Common myeloid progenitor, CD34-positive (primary cell): ENCODE data around the gene S100A7A.
A peak's percentile ranks its signal among the peaks of the same experiment; 100 is the strongest.

ENCODE experiments used
- CTCF ChIA-PET: fragments of 350-600 bp; sonication (Branson Sonifier 250); formaldehyde crosslinking; loops from one replicate; lab custom pipeline; 2021; ENCODE audit warnings: antibody characterized with exemption; lab: Charles Lee
- POLR2A ChIA-PET: fragments of 350-600 bp; sonication (Branson Sonifier 250); formaldehyde crosslinking; loops from one replicate; lab custom pipeline; 2021; ENCODE audit warnings: antibody characterized with exemption; lab: Charles Lee
- DNase-seq, 3 donors: peaks; one replicate each; pipeline versions ENCODE4 v3.0.0 to v3.0.0-alpha.2; 2013
- H3K27ac ChIP-seq, 2 experiments: 1 replicate in 1 of 2; 2 replicates in 1 of 2; pipeline ENCODE4 v1.7.0; 2013; ENCODE audit warnings: inconsistent platforms in 2 of 2, low read length in 2 of 2, mild to moderate bottlenecking in 2 of 2, low read depth in 1 of 2, moderate library complexity in 1 of 2; ENCODE audit not compliant: severe bottlenecking in 2 of 2, insufficient read depth in 1 of 2, poor library complexity in 1 of 2
- H3K27me3 ChIP-seq, 5 experiments: replicated peaks in 2 of 5; 1 replicate in 3 of 5; 2 replicates in 2 of 5; pipeline versions ENCODE4 v1.6.1 to v1.7.0; 2013; ENCODE audit warnings: low read length in 4 of 5, mild to moderate bottlenecking in 2 of 5, moderate library complexity in 2 of 5, inconsistent platforms in 1 of 5; ENCODE audit not compliant: insufficient read depth in 5 of 5, control insufficient read depth in 4 of 5
- H3K36me3 ChIP-seq, 4 experiments: 1 replicate in 2 of 4; 2 replicates in 2 of 4; pipeline versions ENCODE4 v1.6.1 to v1.7.0; 2013; ENCODE audit warnings: low read length in 3 of 4, control low read depth in 1 of 4, mild to moderate bottlenecking in 1 of 4; ENCODE audit not compliant: control insufficient read depth in 4 of 4, insufficient read depth in 4 of 4
- H3K4me1 ChIP-seq, 4 experiments: 1 replicate in 3 of 4; 2 replicates in 1 of 4; pipeline versions ENCODE4 v1.6.1 to v1.7.1; 2013; ENCODE audit warnings: low read length in 3 of 4, mild to moderate bottlenecking in 3 of 4, control low read depth in 1 of 4, inconsistent platforms in 1 of 4, moderate library complexity in 1 of 4; ENCODE audit not compliant: control insufficient read depth in 4 of 4, insufficient read depth in 4 of 4; ENCODE audit errors: control extremely low read depth in 1 of 4
- H3K4me3 ChIP-seq, 7 experiments: 1 replicate in 4 of 7; 2 replicates in 3 of 7; pipeline versions ENCODE4 v1.5.1 to v1.7.0; 2013; ENCODE audit warnings: mild to moderate bottlenecking in 7 of 7, low read length in 6 of 7, moderate library complexity in 6 of 7, inconsistent platforms in 2 of 7, low read depth in 2 of 7, control low read depth in 1 of 7; ENCODE audit not compliant: insufficient read depth in 4 of 7, control insufficient read depth in 1 of 7; ENCODE audit errors: extremely low read depth in 1 of 7
- H3K9me3 ChIP-seq, 5 experiments: 1 replicate in 4 of 5; 2 replicates in 1 of 5; pipeline versions ENCODE4 v1.6.1 to v1.7.1; 2013; ENCODE audit warnings: low read length in 4 of 5, mild to moderate bottlenecking in 2 of 5, inconsistent platforms in 1 of 5, low read depth in 1 of 5, moderate library complexity in 1 of 5; ENCODE audit not compliant: control insufficient read depth in 4 of 5, insufficient read depth in 2 of 5; ENCODE audit errors: control extremely low read depth in 1 of 5
- WGBS: methylation state at CpG from one replicate; pipeline ENCODE4 v1.1.5; 2013; ENCODE audit not compliant: insufficient coverage; 5-methylcytosine and 5-hydroxymethylcytosine counted together

The S100A7A gene

DNA sequence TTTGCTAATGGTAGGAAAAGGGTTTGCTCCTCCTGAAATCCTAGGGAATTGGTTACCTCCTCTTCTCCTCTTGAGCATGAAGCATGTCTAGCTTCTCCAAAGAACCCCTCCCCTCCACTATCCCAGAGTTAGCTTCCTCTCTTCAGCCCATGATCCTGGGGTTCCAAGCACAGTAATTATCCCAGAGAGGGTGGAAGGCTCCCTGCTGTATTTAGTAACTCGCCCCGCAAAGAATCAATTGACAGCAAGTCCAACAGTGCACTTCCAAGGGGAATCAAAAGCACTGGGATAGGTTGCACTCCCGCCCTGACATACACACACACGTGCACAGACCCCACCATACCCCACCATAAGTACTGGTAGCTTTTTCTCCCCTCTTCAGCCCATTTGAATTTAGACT lies 28.5 kb upstream of the S100A7A start:
- ChIA-PET POLR2A (no interaction called here), CTCF (interaction anchor here (1.7 kb wide), 1 partner anchor 30 kb away, joined by 4 read pairs; the partner anchor contains the start of gene S100A9)
- H3K27me3 ChIP-seq, result no peaks in the 10 kb centered on the region
- 89% methylated on average over 4 of the region's 4 CpGs for WGBS
- peaks cover 11 to 60% (median 36%) of the 10 kb centered on the region in 4 experiments for H3K4me1 ChIP-seq
- H3K36me3 ChIP-seq, result no peaks in the 10 kb centered on the region
- H3K27ac ChIP-seq, result no peak overlapping the region
- H3K4me3 ChIP-seq, result no peak overlapping the region
- DNase-seq, result no peak
- H3K9me3 ChIP-seq, result peaks cover 0 to under 1% (median 0%) of the 10 kb centered on the region in 5 experiments

DNA sequence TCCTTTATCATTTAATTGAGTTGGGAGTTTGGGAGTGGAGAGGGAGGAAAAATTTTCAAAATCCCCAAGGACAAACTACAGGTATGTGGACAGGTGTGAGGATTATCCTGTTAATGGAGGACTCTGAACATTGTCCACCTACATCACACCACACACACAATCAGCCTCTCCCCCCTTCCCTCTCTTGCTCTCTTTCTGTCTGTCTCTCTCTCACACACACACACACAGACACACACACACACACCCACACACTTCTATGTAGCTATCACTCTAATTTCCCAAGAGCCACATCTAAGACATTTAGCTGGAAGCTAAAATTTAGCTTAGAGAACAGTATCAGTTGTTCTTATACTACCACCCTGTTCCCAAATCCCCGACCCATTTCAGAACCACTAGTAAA lies 26.9 kb upstream of the S100A7A start:
- POLR2A ChIA-PET, result no interaction called here
- Histone ChIP-seq H3K9me3 (no peaks in the 10 kb centered on the region), H3K27me3 (no peaks in the 10 kb centered on the region), H3K4me3 (peak overlapping the region in 1 of 7 experiments; percentile 32), H3K4me1 (peaks cover 11 to 60% (median 36%) of the 10 kb centered on the region in 4 experiments), H3K36me3 (no peaks in the 10 kb centered on the region), H3K27ac (no peak overlapping the region)
- DNase-seq, result no peak
- WGBS, result no CpG with 5 or more reads among the region's 1 CpG
- CTCF ChIA-PET, result interaction anchor here (1.4 to 2.9 kb wide), 5 partner anchors 14 to 41 kb away, joined by 4 to 12 read pairs (median 6); partner anchors contain the start of genes PGLYRP4 and S100A9

DNA sequence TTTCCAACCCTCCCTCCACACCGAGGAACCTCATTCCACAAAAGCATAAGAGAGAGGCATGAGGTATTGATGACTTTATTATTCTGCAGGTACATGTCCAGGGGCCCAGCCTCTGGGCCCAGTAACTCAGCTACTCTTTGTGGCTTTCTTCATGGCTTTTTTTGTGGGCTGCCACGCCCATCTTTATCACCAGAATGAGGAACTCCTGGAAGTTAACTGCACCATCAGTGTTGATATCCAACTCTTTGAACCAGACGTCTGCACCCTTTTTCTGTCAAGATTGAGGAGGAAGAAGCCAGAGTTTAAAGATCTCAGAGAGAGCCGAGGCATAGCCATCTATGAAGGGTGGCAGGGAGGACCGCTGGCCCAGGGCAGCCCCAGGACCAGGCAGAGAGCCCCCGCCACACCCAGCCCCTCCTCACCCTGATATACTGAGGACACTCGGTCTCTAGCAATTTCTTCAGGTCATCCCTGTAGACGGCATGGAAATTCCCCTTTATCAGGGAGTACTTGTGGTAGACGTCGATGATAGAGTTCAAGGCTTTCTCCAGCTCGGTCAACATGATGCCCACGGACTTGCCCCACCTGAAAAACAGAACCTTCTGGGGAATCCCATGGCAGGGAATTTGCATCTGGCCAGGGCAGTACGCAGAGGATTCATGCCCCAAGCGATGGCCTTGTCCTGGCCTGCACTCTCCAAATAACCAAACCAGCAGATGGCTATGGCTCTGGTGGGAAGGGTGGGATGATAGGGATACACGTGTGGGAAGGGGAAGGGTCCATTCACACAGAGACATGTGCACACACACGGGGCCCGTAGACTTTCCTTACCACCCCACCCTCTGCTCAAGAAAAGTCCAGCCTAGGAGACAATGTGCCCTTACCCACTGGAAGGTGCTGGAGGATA lies 26.1 kb upstream of the S100A7A start:
- DNase-seq, result peak; percentile 14 to 60 (median 54)
- ChIA-PET CTCF (interaction anchor here (0.9 to 2.9 kb wide), 6 partner anchors 13 to 42 kb away, joined by 3 to 12 read pairs (median 6); partner anchors contain the start of genes PGLYRP4 and S100A9), POLR2A (no interaction called here)
- Histone ChIP-seq H3K4me3 (peak overlapping the region in 3 of 7 experiments; percentile 16 to 37 (median 31)), H3K36me3 (no peaks in the 10 kb centered on the region), H3K9me3 (no peaks in the 10 kb centered on the region), H3K4me1 (peaks cover 11 to 55% (median 32%) of the 10 kb centered on the region in 4 experiments), H3K27ac (no peak overlapping the region), H3K27me3 (no peaks in the 10 kb centered on the region)
- 70% methylated on average over 10 of the region's 17 CpGs for WGBS

DNA sequence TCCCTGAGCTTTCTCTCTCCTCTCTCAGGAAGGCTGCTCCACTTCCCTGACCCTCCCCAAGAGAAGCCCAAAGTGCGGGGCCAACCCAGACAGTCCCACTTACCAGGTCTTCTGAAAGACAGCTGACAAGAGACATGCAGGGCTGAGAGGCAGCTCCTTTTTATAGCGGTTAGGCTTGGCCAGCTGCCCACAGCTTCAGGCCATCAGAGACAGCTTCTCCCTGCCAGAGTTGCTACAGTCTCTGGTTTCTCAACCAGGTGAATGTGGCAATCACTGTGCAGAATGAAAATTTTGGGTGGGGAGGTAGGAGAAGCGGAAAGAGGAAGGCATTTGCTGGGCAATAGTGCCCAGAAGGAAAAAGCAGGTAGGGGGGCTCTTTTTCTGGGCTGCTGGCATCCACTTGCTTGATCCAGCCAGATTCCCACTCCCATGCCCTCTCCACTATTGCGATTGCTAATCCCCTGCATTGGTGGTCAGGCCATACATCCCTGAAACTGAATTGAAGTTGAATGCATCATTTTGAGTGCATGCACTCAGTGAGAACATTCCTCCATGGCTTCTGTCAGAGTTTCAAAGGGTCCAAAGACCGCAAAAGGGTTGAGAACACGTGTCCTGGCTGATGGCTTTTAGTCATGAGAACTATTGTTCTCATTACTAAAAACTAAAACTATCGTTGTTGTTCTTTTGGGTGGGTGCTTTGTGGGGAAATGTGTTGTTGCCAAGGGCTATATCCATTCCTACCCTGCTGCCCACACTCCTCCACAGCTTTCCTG lies 25.2 kb upstream of the S100A7A start, which contains the start of gene S100A8:
TSS of gene S100A8 (minus strand) at position 136 of the 773 bp plus-strand sequence. CDS start 538 bp downstream, outside the sequence.
- Histone ChIP-seq H3K27me3 (no peaks in the 10 kb centered on the region), H3K4me3 (peak within 1 kb of the TSS in 3 of 7 experiments; percentile 16 to 37 (median 31)), H3K4me1 (peaks cover 8 to 47% (median 24%) of the 10 kb centered on the region in 4 experiments), H3K27ac (no peak within 1 kb of the TSS), H3K9me3 (no peaks in the 10 kb centered on the region), H3K36me3 (no peaks in the 10 kb centered on the region)
- 89% methylated on average over 4 of the region's 7 CpGs for WGBS
- DNase-seq, result peak in 2 of 3 donors; percentile 22 to 28
- ChIA-PET POLR2A (no interaction called here), CTCF (interaction anchor here (0.9 to 2.9 kb wide), 5 partner anchors 12 to 38 kb away, joined by 3 to 12 read pairs (median 6); partner anchors contain the start of gene S100A9)

DNA sequence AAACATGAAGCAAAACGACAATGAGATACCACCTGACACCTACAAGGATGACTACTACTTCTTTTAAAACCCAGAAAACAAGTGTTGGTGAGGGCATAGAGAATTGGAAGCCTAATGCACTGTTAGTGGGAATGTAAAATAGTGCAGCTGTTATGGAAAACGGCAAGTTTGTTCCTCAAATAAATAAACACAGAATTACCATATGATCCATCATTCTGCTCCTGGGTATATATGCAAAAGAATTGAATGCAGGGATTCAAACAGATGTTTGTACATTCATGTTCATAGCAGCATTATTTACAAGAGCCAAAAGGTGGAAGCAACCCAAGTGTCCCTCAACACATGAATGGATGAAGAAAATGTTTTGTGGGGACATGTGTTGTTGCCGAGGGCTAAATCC lies 24.1 kb upstream of the S100A7A start:
- Histone ChIP-seq H3K9me3 (no peaks in the 10 kb centered on the region), H3K4me3 (peak overlapping the region in 1 of 7 experiments; percentile 34), H3K27me3 (no peaks in the 10 kb centered on the region), H3K36me3 (no peaks in the 10 kb centered on the region), H3K27ac (no peak overlapping the region), H3K4me1 (peaks cover 4 to 35% (median 15%) of the 10 kb centered on the region in 4 experiments)
- no peak for DNase-seq
- POLR2A ChIA-PET, result no interaction called here
- 75% methylated on average over 1 of the region's 3 CpGs for WGBS
- CTCF ChIA-PET, result no interaction called here

DNA sequence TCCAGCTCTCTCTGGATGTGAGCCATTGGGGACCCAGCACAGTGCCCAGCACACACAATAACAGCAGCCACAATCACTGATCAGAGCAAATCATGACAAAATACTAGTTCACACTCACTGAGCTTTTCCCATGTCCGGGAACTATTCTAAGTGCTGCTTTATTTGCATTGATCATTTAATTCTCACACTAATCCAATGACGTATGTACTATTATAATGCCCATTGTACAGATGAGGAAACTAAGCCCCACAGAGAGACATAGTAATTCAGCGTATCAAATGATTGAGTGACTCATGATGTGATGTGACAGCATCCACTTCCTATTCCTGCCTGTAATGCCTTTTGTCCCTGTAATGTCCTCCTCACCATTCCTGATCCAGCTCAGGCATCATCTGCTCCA lies 23.5 kb upstream of the S100A7A start:
- CTCF ChIA-PET, result interaction anchor here (0.8 to 1.0 kb wide), 2 partner anchors 9 to 11 kb away, joined by 3 read pairs; no protein-coding TSS in a partner anchor
- H3K4me1 ChIP-seq, result peaks cover 0 to 30% (median 15%) of the 10 kb centered on the region in 4 experiments
- DNase-seq, result no peak
- H3K27ac ChIP-seq, result no peak overlapping the region
- no peaks in the 10 kb centered on the region for H3K9me3 ChIP-seq
- H3K27me3 ChIP-seq, result no peaks in the 10 kb centered on the region
- H3K4me3 ChIP-seq, result no peak overlapping the region
- 93% methylated on average over 3 of the region's 3 CpGs for WGBS
- no peaks in the 10 kb centered on the region for H3K36me3 ChIP-seq
- POLR2A ChIA-PET, result no interaction called here
